ENCODE results near the gene FKBP14.
"Not testable (repeated sequence)": the region's sequence is repeated elsewhere in the genome, so short reads cannot be mapped to it uniquely, and the experiment has no call there.

FKBP14 gene

GRCh38 chr7:30026229-30027064 lies at the start of gene FKBP14:
TSS of gene FKBP14 (minus strand) at chr7:30026702. CDS start at chr7:30026508, 194 bp downstream.
- H3K9ac ChIP-seq (ENCODE audit: low read depth, low read length): peak within 1 kb of the TSS; percentile 76; the same call in 1 of the 2 replicates
- peak within 1 kb of the TSS; percentile 19 for H3K27ac ChIP-seq (ENCODE audit: low read length)
- peaks cover 16% of the 10 kb centered on the region; the same call in 1 of the 2 replicates for H3K4me1 ChIP-seq (ENCODE audit: insufficient read depth, low read length)

GRCh38 chr7:30074422-30075030 lies 48.0 kb upstream of the FKBP14 start:
- H3K9me3 ChIP-seq (ENCODE audit: insufficient read depth, low read depth, low read length): no peaks in the 10 kb centered on the region
- H3K36me3 ChIP-seq (ENCODE audit: insufficient read depth, low read depth, low read length): peaks cover 43% of the 10 kb centered on the region
- H3K4me3 ChIP-seq (ENCODE audit: low read length): no peak overlapping the region
- no peaks in the 10 kb centered on the region for H3K27me3 ChIP-seq (ENCODE audit: insufficient read depth, low read length)
- 0 out of 2 replicates have a peak, but pooled peaks cover 3% of the 10 kb centered on the region for H3K4me1 ChIP-seq (ENCODE audit: insufficient read depth, low read length)
- no peak overlapping the region for H3K27ac ChIP-seq (ENCODE audit: low read length)
- no peak overlapping the region for H3K9ac ChIP-seq (ENCODE audit: low read depth, low read length)

More at GRCh38 chr7:30026229-30027064, at the start of gene FKBP14:
- Histone ChIP-seq H3K4me3 (ENCODE audit: low read length) (peak within 1 kb of the TSS; percentile 89), H3K9me3 (ENCODE audit: insufficient read depth, low read depth, low read length) (no peaks in the 10 kb centered on the region), H3K36me3 (ENCODE audit: insufficient read depth, low read depth, low read length) (no peaks in the 10 kb centered on the region; the same call in 1 of the 2 replicates), H3K27me3 (ENCODE audit: insufficient read depth, low read length) (no peaks in the 10 kb centered on the region)

- Histone ChIP-seq H3K4me1 (ENCODE audit: insufficient read depth, low read length) (0 out of 2 replicates have a peak, but pooled peaks cover 3% of the 10 kb centered on the region), H3K36me3 (ENCODE audit: insufficient read depth, low read depth, low read length) (peaks cover 33% of the 10 kb centered on the region), H3K9ac (ENCODE audit: low read depth, low read length) (no peak overlapping the region), H3K4me3 (ENCODE audit: low read length) (no peak overlapping the region), H3K27ac (ENCODE audit: low read length) (no peak overlapping the region), H3K27me3 (ENCODE audit: insufficient read depth, low read length) (no peaks in the 10 kb centered on the region), H3K9me3 (ENCODE audit: insufficient read depth, low read depth, low read length) (no peaks in the 10 kb centered on the region)
Measured at GRCh38 chr7:30072735-30073134, 46.2 kb upstream of the FKBP14 start.

GRCh38 chr7:30070052-30070451 lies 43.5 kb upstream of the FKBP14 start:
- Histone ChIP-seq H3K4me3 (ENCODE audit: low read length) (no peak overlapping the region), H3K9me3 (ENCODE audit: insufficient read depth, low read depth, low read length) (no peaks in the 10 kb centered on the region), H3K36me3 (ENCODE audit: insufficient read depth, low read depth, low read length) (peaks cover 43% of the 10 kb centered on the region), H3K27me3 (ENCODE audit: insufficient read depth, low read length) (no peaks in the 10 kb centered on the region), H3K27ac (ENCODE audit: low read length) (no peak overlapping the region), H3K9ac (ENCODE audit: low read depth, low read length) (no peak overlapping the region), H3K4me1 (ENCODE audit: insufficient read depth, low read length) (no peaks in the 10 kb centered on the region)

GRCh38 chr7:30069096-30069867 lies 42.8 kb upstream of the FKBP14 start:
- H3K4me1 ChIP-seq (ENCODE audit: insufficient read depth, low read length): no peaks in the 10 kb centered on the region
- H3K9ac ChIP-seq (ENCODE audit: low read depth, low read length): no peak overlapping the region
- H3K4me3 ChIP-seq (ENCODE audit: low read length): no peak overlapping the region
- H3K36me3 ChIP-seq (ENCODE audit: insufficient read depth, low read depth, low read length): peaks cover 49% of the 10 kb centered on the region
- H3K27me3 ChIP-seq (ENCODE audit: insufficient read depth, low read length): no peaks in the 10 kb centered on the region
- H3K9me3 ChIP-seq (ENCODE audit: insufficient read depth, low read depth, low read length): no peaks in the 10 kb centered on the region
- no peak overlapping the region for H3K27ac ChIP-seq (ENCODE audit: low read length)

- Histone ChIP-seq H3K36me3 (ENCODE audit: insufficient read depth, low read depth, low read length) (peaks cover 60% of the 10 kb centered on the region), H3K27me3 (ENCODE audit: insufficient read depth, low read length) (no peaks in the 10 kb centered on the region), H3K4me1 (ENCODE audit: insufficient read depth, low read length) (no peaks in the 10 kb centered on the region), H3K27ac (ENCODE audit: low read length) (no peak overlapping the region), H3K4me3 (ENCODE audit: low read length) (no peak overlapping the region), H3K9me3 (ENCODE audit: insufficient read depth, low read depth, low read length) (no peaks in the 10 kb centered on the region), H3K9ac (ENCODE audit: low read depth, low read length) (no peak overlapping the region)
Measured at GRCh38 chr7:30068117-30068516, 41.6 kb upstream of the FKBP14 start.

GRCh38 chr7:30066687-30067086 lies 40.2 kb upstream of the FKBP14 start:
- Histone ChIP-seq H3K9ac (ENCODE audit: low read depth, low read length) (no peak overlapping the region), H3K27me3 (ENCODE audit: insufficient read depth, low read length) (no peaks in the 10 kb centered on the region), H3K4me1 (ENCODE audit: insufficient read depth, low read length) (no peaks in the 10 kb centered on the region), H3K36me3 (ENCODE audit: insufficient read depth, low read depth, low read length) (peaks cover 69% of the 10 kb centered on the region), H3K27ac (ENCODE audit: low read length) (no peak overlapping the region), H3K9me3 (ENCODE audit: insufficient read depth, low read depth, low read length) (no peaks in the 10 kb centered on the region), H3K4me3 (ENCODE audit: low read length) (no peak overlapping the region)

- H3K9me3 ChIP-seq (ENCODE audit: insufficient read depth, low read depth, low read length): no peaks in the 10 kb centered on the region
- no peak overlapping the region for H3K9ac ChIP-seq (ENCODE audit: low read depth, low read length)
- no peaks in the 10 kb centered on the region for H3K4me1 ChIP-seq (ENCODE audit: insufficient read depth, low read length)
- H3K27me3 ChIP-seq (ENCODE audit: insufficient read depth, low read length): no peaks in the 10 kb centered on the region
- H3K27ac ChIP-seq (ENCODE audit: low read length): no peak overlapping the region
- H3K4me3 ChIP-seq (ENCODE audit: low read length): no peak overlapping the region
- H3K36me3 ChIP-seq (ENCODE audit: insufficient read depth, low read depth, low read length): peaks cover 69% of the 10 kb centered on the region
Measured at GRCh38 chr7:30065746-30066145, 39.2 kb upstream of the FKBP14 start.

- Histone ChIP-seq H3K9me3 (ENCODE audit: insufficient read depth, low read depth, low read length) (no peaks in the 10 kb centered on the region; the same call in 1 of the 2 replicates), H3K36me3 (ENCODE audit: insufficient read depth, low read depth, low read length) (peaks cover 75% of the 10 kb centered on the region), H3K27me3 (ENCODE audit: insufficient read depth, low read length) (no peaks in the 10 kb centered on the region), H3K27ac (ENCODE audit: low read length) (no peak overlapping the region), H3K4me3 (ENCODE audit: low read length) (no peak overlapping the region), H3K4me1 (ENCODE audit: insufficient read depth, low read length) (no peaks in the 10 kb centered on the region), H3K9ac (ENCODE audit: low read depth, low read length) (no peak overlapping the region)
Measured at GRCh38 chr7:30062587-30062986, 36.1 kb upstream of the FKBP14 start.

GRCh38 chr7:30061786-30062185 lies 35.3 kb upstream of the FKBP14 start:
- H3K36me3 ChIP-seq (ENCODE audit: insufficient read depth, low read depth, low read length): peaks cover 76% of the 10 kb centered on the region
- not testable (repeated sequence) for H3K27ac ChIP-seq (ENCODE audit: low read length); H3K9ac ChIP-seq (ENCODE audit: low read depth, low read length); H3K4me1 ChIP-seq (ENCODE audit: insufficient read depth, low read length); H3K4me3 ChIP-seq (ENCODE audit: low read length); H3K27me3 ChIP-seq (ENCODE audit: insufficient read depth, low read length); H3K9me3 ChIP-seq (ENCODE audit: insufficient read depth, low read depth, low read length)

- H3K4me1 ChIP-seq (ENCODE audit: insufficient read depth, low read length): no peaks in the 10 kb centered on the region
- no peak overlapping the region for H3K4me3 ChIP-seq (ENCODE audit: low read length)
- H3K27ac ChIP-seq (ENCODE audit: low read length): no peak overlapping the region
- H3K36me3 ChIP-seq (ENCODE audit: insufficient read depth, low read depth, low read length): peaks cover 72% of the 10 kb centered on the region
- no peak overlapping the region for H3K9ac ChIP-seq (ENCODE audit: low read depth, low read length)
- H3K27me3 ChIP-seq (ENCODE audit: insufficient read depth, low read length): no peaks in the 10 kb centered on the region
- no peaks in the 10 kb centered on the region; the same call in 1 of the 2 replicates for H3K9me3 ChIP-seq (ENCODE audit: insufficient read depth, low read depth, low read length)
Measured at GRCh38 chr7:30057741-30058140, 31.2 kb upstream of the FKBP14 start.

Data from iPS-20b (cell line).